Motor neuron (in vitro differentiated cells): ENCODE measurements around the gene OR1D5. TPM values are rescaled to one million over a fixed set of nuclear protein-coding genes. Genes with fewer than 3 reads are reported as not detected.

Source experiments
- ATAC-seq, 8 experiments: fragments of 200-7000 bp; cut with Tn5 transposase; replicated peaks in 6 of 8; 2 replicates each; pipeline ENCODE4 v1.8.0; 2021; ENCODE audit warnings: mild to moderate bottlenecking in 8 of 8, moderate library complexity in 8 of 8
- H3K27ac ChIP-seq, 2 donors: fragments of 250-450 bp; sonication (Bioruptor Pico); 2 replicates each; pipeline ENCODE4 v1.9.0; 2021; ENCODE audit warnings: antibody characterized with exemption in 2 of 2, mild to moderate bottlenecking in 2 of 2, moderate library complexity in 1 of 2
- H3K4me1 ChIP-seq, 2 donors: fragments of 250-450 bp; sonication (Bioruptor Pico); replicated peaks in 1 of 2; 2 replicates each; pipeline ENCODE4 v1.6.1; 2021; ENCODE audit warnings: antibody characterized with exemption in 2 of 2, mild to moderate bottlenecking in 2 of 2, moderate library complexity in 1 of 2
- H3K4me3 ChIP-seq, 5 donors: fragments of 250-450 bp; sonication (Bioruptor Pico); 2 replicates each; pipeline ENCODE4 v1.9.0; 2021; ENCODE audit warnings: antibody characterized with exemption in 5 of 5, mild to moderate bottlenecking in 5 of 5, moderate library complexity in 4 of 5
- WGBS, 10 experiments: fragments of 450-650 bp; shearing (Covaris generic); methylation state at CpG; one replicate each; pipeline ENCODE4 v1.0.0; 2022; 5-methylcytosine and 5-hydroxymethylcytosine counted together
- in situ Hi-C, 9 experiments: fragments of 400-800 bp; cut with MboI; loops; one replicate each; pipeline ENCODE4 v1.15.0; 2021; ENCODE audit warnings: low sequenced_read_pairs in 9 of 9, low pct_unique_long_range_greater_than_20kb in 2 of 9; ENCODE audit not compliant: unreplicated experiment in 9 of 9
- total RNA-seq, 8 experiments: library from RNA; unstranded; fragments of 300-600 nt; gene quantifications; 2 replicates each; pipeline versions ENCODE4 v1.2.3 to v1.2.4, GENCODE V29; 2022

The OR1D5 gene
- total RNA-seq, 8 experiments from 2014 or later, result 0.21 to 1.1 (median 0.36) TPM; not detected in 4

DNA sequence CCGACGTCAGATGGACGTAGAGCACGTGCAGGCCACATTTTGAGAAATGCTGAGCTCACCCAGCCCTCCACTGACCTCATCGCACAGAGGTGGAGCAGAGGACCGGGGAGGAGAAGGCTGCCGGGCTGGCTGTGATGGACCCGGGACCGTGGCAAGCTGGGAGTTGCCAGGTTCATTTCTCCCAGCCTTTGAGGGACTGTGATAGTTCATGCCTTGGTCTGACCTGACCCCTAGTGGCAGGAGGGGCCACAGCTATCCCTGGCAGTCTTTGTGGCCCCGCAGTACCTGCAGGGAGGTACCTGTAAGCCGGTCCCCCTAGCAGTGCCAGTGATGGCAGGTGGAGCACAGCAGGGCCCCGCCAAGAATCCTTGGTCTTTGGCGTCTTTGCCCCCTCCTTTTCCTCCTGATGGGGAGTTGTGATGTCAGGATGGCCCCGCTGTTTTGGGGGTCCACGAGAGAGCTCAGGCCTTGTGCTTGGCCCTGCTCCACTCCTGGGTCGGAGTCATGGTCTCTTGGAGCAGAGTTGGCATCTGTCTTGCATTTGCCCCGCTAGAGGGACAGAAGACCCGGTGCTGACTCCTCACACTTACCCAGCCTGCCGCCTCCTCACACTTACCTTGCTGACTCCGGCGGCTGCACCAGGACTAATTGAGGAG, 50.4 kb downstream of the OR1D5 start:
- H3K4me1 ChIP-seq, result no peaks in the 10 kb centered on the region
- H3K4me3 ChIP-seq, result no peak overlapping the region
- WGBS, 10 experiments, result 58 to 100% (median 68%) methylated on average over 2 to 11 of the region's 21 CpGs
- H3K27ac ChIP-seq, result no peak overlapping the region
- ATAC-seq, result peak; percentile 92 to 98 (median 94)
- in situ Hi-C loops, result loop anchor here in 4 of 9 experiments (10.0 to 25.0 kb wide), 3 partner anchors 158 to 188 kb away; no protein-coding TSS in a partner anchor

Other genes starting within 250 kb of the OR1D5 start
- gene OR1D2, start 40.8 kb upstream of the OR1D5 start, total RNA-seq, result under 1 TPM in 6 of 8 experiments, not detected in 2; 0.09 to 0.71 (median 0.19) TPM
- 1 to 10 TPM in 1 of 8 experiments, under 1 TPM in 1, not detected in 6; 0.47 to 1.1 TPM for gene OR1G1, start 63.9 kb upstream of the OR1D5 start, total RNA-seq
- gene OR1A2, start 133.9 kb upstream of the OR1D5 start, total RNA-seq, result under 1 TPM in 1 of 8 experiments, not detected in 7; 0.52 TPM
- under 1 TPM in 5 of 8 experiments, not detected in 3; 0.10 to 0.59 (median 0.38) TPM for gene OR1A1, start 144.1 kb upstream of the OR1D5 start, total RNA-seq
- under 1 TPM in 1 of 8 experiments, not detected in 7; 0.21 TPM for gene OR3A1, start 234.8 kb upstream of the OR1D5 start, total RNA-seq